ENCODE results near the gene NCBP3.
A peak's percentile ranks its signal among the peaks of the same experiment; 100 is the strongest.

NCBP3 gene, protein sequence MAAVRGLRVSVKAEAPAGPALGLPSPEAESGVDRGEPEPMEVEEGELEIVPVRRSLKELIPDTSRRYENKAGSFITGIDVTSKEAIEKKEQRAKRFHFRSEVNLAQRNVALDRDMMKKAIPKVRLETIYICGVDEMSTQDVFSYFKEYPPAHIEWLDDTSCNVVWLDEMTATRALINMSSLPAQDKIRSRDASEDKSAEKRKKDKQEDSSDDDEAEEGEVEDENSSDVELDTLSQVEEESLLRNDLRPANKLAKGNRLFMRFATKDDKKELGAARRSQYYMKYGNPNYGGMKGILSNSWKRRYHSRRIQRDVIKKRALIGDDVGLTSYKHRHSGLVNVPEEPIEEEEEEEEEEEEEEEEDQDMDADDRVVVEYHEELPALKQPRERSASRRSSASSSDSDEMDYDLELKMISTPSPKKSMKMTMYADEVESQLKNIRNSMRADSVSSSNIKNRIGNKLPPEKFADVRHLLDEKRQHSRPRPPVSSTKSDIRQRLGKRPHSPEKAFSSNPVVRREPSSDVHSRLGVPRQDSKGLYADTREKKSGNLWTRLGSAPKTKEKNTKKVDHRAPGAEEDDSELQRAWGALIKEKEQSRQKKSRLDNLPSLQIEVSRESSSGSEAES

DNA sequence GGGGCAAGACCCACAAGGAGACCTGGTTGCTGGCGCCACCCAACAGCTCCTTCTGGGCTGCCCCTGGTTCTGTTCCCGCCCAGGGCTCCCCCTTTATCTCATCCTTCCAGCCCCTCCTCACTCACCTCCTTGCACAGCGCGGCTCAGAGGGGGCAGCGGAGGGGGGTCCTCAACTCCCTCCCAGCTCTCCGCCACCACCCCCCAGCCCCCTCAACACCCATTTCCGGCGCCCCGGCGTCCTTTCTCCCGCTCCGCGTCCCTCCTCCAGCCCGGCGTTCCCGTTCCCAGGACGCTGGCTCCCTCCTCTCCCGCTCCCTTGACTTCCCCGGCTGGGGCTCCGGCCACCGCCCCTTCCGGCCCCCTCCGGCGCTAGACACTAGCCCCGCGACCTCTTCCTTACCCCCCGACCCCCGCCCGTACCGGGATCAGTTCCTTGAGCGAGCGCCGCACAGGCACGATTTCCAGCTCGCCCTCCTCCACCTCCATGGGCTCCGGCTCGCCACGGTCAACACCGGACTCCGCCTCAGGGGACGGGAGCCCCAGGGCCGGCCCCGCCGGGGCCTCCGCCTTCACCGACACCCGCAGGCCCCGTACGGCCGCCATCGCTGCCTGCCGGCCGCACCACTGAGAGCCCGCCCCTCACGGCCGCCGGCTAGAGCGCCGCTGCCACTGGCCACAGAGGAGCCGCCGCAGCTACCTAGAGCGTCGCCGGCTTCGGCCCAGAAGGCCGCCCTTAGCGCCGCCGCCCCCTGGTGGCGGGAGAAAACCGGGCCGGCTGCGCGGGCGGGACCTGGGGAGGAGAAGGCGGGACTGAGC, at the start of gene NCBP3:
Gene NCBP3 (minus strand): TSS at position 626 of the 816 bp plus-strand sequence. CDS start 23 bp downstream, at position 603.
- TF ChIP-seq, protein P1, sequence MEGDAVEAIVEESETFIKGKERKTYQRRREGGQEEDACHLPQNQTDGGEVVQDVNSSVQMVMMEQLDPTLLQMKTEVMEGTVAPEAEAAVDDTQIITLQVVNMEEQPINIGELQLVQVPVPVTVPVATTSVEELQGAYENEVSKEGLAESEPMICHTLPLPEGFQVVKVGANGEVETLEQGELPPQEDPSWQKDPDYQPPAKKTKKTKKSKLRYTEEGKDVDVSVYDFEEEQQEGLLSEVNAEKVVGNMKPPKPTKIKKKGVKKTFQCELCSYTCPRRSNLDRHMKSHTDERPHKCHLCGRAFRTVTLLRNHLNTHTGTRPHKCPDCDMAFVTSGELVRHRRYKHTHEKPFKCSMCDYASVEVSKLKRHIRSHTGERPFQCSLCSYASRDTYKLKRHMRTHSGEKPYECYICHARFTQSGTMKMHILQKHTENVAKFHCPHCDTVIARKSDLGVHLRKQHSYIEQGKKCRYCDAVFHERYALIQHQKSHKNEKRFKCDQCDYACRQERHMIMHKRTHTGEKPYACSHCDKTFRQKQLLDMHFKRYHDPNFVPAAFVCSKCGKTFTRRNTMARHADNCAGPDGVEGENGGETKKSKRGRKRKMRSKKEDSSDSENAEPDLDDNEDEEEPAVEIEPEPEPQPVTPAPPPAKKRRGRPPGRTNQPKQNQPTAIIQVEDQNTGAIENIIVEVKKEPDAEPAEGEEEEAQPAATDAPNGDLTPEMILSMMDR (IDR thresholded peaks at IDR 0.05; ENCODE audit: control insufficient read depth, insufficient read depth, low read depth, low read length, missing control alignments) = peak; percentile 77
- H3K4me3 ChIP-seq (ENCODE audit: control insufficient read depth, low read depth, low read length) = peak within 1 kb of the TSS; percentile 73
- DNase-seq (ENCODE audit: low read depth) = peak; percentile 67

DNA sequence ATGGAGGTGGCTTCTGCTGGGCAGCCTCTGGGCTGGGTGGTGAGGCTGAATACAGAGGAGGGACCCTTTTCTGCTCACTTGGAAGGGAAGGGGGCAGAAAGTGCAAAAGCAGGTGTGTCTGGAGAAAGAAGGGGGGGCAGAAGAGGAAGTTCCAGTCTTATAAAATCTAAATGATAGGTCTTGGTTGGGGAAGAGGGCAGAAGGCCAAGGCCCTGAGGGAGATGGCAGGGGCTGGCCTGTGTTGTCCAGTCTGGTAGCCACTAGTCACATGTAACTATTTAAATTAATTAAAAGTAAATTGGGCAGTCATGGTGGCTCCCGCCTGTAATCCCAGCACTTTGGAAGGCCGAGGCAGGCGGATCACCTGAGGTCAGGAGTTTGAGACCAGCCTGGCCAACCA, 49.3 kb upstream of the NCBP3 start:
- no peak overlapping the region for H3K4me3 ChIP-seq (ENCODE audit: control insufficient read depth, low read depth, low read length)
- no peak for DNase-seq (ENCODE audit: low read depth)
- TF ChIP-seq, protein P1 (IDR thresholded peaks at IDR 0.05; ENCODE audit: control insufficient read depth, insufficient read depth, low read depth, low read length, missing control alignments) = no peak

DNA sequence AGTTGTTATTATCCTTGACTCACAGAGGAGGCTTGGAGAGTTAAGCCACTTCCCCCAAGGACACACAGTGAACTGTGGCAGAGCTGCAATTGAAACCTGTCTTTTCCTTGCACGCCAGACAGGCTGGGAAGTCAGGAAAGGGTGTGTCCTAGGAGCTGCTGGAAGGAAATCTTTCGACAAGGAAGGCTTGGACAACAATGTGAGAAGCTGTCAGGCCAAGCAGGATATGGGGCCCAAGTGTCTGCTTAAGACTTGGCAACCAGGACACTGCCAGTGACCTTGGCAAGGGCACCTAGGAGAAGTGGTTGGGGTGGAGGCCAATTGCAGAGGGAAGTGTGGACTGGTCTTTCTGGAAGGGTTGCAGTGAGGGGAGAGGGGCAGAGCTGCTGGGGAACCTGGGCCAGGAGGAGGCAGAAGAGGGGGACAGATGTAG, 48.9 kb upstream of the NCBP3 start:
- no peak overlapping the region for H3K4me3 ChIP-seq (ENCODE audit: control insufficient read depth, low read depth, low read length)
- TF ChIP-seq, protein P1 (IDR thresholded peaks at IDR 0.05; ENCODE audit: control insufficient read depth, insufficient read depth, low read depth, low read length, missing control alignments) = no peak
- DNase-seq (ENCODE audit: low read depth) = no peak

DNA sequence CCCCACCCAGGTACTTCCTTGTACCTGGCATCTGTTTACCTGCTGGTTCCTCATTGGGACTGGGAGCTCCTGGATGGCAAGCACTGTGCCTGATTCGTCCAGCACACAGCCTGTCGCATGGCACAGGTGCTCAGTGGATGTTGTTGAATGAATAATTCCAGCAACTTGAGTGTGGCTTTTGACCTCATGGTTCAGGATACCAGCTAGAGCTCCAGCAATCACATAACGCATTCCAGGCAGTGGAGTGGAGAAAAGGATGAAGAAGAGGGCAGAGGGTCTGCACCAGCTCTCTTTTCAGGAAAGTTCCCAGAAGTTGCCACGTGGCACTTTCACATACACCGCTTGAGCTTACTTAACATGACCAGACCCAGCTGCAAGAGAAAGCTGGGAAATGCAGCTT, 48.1 kb upstream of the NCBP3 start:
- H3K4me3 ChIP-seq (ENCODE audit: control insufficient read depth, low read depth, low read length) = no peak overlapping the region
- TF ChIP-seq, protein P1 (IDR thresholded peaks at IDR 0.05; ENCODE audit: control insufficient read depth, insufficient read depth, low read depth, low read length, missing control alignments) = no peak
- no peak for DNase-seq (ENCODE audit: low read depth)

DNA sequence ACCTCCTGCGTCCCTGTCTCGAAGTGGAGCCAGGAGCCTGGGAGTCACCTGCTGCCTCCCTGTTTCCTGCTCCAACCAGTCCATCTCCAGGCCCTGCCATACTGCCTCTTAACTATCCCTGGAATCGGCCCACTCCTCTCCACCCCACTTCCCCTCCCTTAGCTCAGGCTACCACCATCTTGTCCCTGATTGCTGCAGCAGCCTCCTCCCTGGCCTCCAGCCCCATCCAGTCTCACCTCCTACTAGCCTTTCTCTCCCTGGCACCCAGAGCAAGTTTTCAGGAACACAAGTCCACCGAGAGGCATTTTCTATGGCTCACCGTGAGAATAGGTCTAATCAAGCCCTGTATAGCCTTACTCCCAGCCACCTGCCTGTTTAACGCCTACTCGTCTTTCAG, 47.7 kb upstream of the NCBP3 start:
- DNase-seq (ENCODE audit: low read depth) = no peak
- TF ChIP-seq, protein P1 (IDR thresholded peaks at IDR 0.05; ENCODE audit: control insufficient read depth, insufficient read depth, low read depth, low read length, missing control alignments) = no peak
- H3K4me3 ChIP-seq (ENCODE audit: control insufficient read depth, low read depth, low read length) = no peak overlapping the region

DNA sequence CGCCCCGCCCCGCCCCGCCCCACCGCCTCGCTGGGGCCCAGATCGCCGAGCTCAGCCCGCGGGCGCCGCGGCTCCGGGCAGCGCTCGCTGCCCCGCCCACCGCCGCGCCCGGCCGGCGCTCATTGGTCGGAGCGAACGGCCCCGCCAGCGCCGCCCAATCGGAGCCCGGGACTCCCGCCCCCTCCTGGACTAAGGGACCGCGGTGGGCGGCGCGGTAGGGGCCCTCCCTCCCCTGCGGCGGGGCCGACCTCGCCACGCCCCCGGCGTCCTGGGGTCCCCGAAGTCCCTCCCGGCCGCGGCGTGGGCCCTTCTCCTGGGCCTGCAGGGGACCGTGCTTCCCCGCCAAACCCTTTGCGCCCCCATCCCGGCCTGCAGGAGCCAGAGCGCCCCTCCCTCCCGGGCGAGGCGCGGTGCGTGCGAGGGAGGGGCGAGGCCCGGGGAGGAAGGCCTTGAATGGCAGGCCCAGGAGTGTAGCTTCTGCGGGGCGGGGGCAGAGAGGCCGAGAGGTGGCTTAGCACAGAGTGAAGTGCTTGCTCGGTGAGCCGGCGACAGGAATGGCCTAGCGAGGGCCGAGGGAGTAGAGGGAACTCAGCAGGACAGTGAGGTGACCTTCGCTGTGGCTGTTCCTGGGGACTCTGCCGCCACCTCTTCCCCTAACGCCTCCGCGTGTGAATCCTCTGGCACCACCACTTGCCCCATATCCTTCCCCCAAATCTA, 47.1 kb upstream of the NCBP3 start, which contains the start of gene CAMKK1:
Gene CAMKK1 (minus strand): TSS at position 51 of the 717 bp plus-strand sequence. CDS start 7,366 bp downstream, outside the sequence.
- peak within 1 kb of the TSS; percentile 61 for H3K4me3 ChIP-seq (ENCODE audit: control insufficient read depth, low read depth, low read length)
- DNase-seq (ENCODE audit: low read depth) = no peak
- TF ChIP-seq, protein P1 (IDR thresholded peaks at IDR 0.05; ENCODE audit: control insufficient read depth, insufficient read depth, low read depth, low read length, missing control alignments) = no peak

Data from AG09309 (cell line).